NCI-H1105 (cell line): ENCODE results near the gene ARSD.
"Not testable (repeated sequence)": the region's sequence is repeated elsewhere in the genome, so short reads cannot be mapped to it uniquely, and the experiment has no call there.

Experiments used
- DNase-seq: peaks from one replicate; lab custom pipeline; 2025; lab: John Stamatoyannopoulos, UW

The ARSD gene

GRCh38 chrX:2928583-2929434 lies at the start of gene ARSD:
TSS of gene ARSD (minus strand) at chrX:2929339. CDS start at chrX:2929275, 64 bp downstream.
- DNase-seq, result no peak

GRCh38 chrX:2978639-2979038 lies 49.5 kb upstream of the ARSD start:
- not testable (repeated sequence) for DNase-seq

- DNase-seq, result no peak
Observed at GRCh38 chrX:2974961-2975360, 45.8 kb upstream of the ARSD start.

- no peak for DNase-seq
Observed at GRCh38 chrX:2972391-2972790, 43.3 kb upstream of the ARSD start.

- no peak for DNase-seq
Observed at GRCh38 chrX:2969021-2969420, 39.9 kb upstream of the ARSD start.

- no peak for DNase-seq
Observed at GRCh38 chrX:2967998-2968909, 39.1 kb upstream of the ARSD start.

- DNase-seq, result no peak
Observed at GRCh38 chrX:2967584-2967983, 38.4 kb upstream of the ARSD start.

GRCh38 chrX:2967012-2967411 lies 37.9 kb upstream of the ARSD start:
- no peak for DNase-seq

GRCh38 chrX:2965965-2966364 lies 36.8 kb upstream of the ARSD start:
- no peak for DNase-seq

- DNase-seq, result not testable (repeated sequence)
Observed at GRCh38 chrX:2963992-2964794, 35.1 kb upstream of the ARSD start.

- DNase-seq, result not testable (repeated sequence)
Observed at GRCh38 chrX:2963449-2963848, 34.3 kb upstream of the ARSD start.

GRCh38 chrX:2962381-2962780 lies 33.2 kb upstream of the ARSD start:
- DNase-seq, result no peak

GRCh38 chrX:2960861-2961515 lies 31.8 kb upstream of the ARSD start:
- DNase-seq, result no peak

GRCh38 chrX:2958199-2958598 lies 29.1 kb upstream of the ARSD start:
- DNase-seq, result no peak

- no peak for DNase-seq
Observed at GRCh38 chrX:2955838-2956237, 26.7 kb upstream of the ARSD start.

- DNase-seq, result no peak
Observed at GRCh38 chrX:2955281-2955680, 26.1 kb upstream of the ARSD start.

GRCh38 chrX:2954541-2954940 lies 25.4 kb upstream of the ARSD start:
- DNase-seq, result no peak

- not testable (repeated sequence) for DNase-seq
Observed at GRCh38 chrX:2937942-2938341, 8.8 kb upstream of the ARSD start.

GRCh38 chrX:2934715-2935710 lies 5.9 kb upstream of the ARSD start:
- no peak for DNase-seq
